HG03095 (cell line): ENCODE data around the gene ZC3H4.

ENCODE experiments used
- ATAC-seq: cut with Tn5 transposase; IDR thresholded peaks from one replicate; pipeline ENCODE4 v1.9.1; 2021; ENCODE audit warnings: moderate library complexity; ENCODE audit not compliant: unreplicated experiment

Gene ZC3H4

GRCh38 chr19:47022541-47023447 is 90.8 kb downstream of the ZC3H4 start:
- no peak for ATAC-seq

DNA sequence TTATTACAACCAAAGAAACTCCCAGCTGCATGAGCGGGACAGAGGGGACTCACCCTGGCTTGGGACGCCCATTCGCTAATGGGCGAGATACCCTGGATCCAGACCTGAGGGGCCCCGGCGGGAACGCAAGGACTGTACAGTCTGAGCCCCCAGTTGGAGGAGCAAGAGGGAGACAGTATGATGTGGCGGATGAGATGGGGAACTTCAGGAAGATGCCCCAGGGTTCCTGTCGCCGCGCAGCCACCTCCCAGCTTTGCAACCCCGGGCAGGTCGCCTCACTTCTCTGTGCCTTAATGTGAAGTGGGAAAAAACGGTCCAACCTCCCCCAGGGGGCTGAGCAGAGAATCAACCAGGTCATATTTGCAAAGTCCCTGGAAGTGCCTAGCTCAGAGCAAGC is 91.4 kb downstream of the ZC3H4 start:
- ATAC-seq: no peak

GRCh38 chr19:47021536-47022139 is 91.9 kb downstream of the ZC3H4 start:
- no peak for ATAC-seq

- no peak for ATAC-seq
Measured at GRCh38 chr19:47020992-47021496, 92.5 kb downstream of the ZC3H4 start.

DNA sequence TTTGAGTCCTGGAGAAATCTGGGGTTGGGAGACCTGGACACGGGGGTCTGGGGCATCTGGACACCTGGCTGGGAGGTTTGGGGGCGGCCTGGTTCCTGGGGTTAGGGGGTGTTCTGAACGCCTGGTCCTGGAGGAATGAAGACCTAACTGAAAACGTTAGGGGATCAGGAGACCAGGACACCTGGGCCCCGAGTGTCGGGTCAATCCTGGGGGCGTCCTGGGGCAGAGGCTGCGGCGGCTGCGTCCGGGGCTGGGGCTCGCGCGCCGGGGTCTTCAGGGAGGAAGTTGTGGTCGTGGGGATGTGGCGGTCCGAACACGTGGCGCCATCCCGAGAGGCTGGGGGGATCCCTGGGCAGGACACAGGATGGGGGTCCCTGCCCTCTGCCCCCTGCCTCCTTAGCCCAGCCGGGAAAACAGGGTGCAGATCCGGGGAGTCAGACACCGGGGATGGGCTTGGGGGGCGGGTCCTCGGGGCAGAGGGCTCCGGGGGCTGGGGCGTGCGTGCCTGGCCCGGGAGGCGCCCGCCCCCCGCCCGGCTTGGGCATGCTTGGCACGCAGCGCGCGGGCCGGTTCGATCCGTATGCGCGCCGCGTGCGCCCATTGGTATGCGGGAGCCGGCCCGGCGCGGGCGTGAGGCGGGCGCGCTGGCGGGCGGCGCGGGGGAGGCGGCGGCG is 93.3 kb downstream of the ZC3H4 start:
- ATAC-seq: no peak

- no peak for ATAC-seq
Measured at GRCh38 chr19:47019431-47020041, 94.0 kb downstream of the ZC3H4 start, which contains the start of gene NPAS1. TSS of gene NPAS1 (plus strand) at chr19:47019837. CDS start at chr19:47021048, 1,211 bp downstream.

DNA sequence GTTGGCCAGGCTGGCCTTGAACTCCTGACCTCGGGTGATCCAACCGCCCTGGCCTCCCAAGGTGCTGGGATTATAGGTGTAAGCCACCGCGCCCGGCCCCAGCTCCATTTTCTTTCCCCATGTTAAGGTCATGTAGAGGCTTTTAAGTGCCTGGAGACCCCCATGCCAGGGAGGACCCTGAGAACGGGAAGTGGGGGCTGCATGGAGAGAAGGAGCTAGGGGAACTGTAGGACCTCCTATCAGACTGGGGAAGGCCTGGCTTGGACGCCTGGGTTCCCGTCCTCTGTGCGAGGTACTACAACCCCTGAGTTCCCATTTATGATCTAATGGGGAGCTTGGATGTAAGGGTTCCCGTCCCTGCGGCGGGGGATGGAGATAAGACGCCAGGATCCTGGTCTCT is 94.7 kb downstream of the ZC3H4 start:
- ATAC-seq: no peak
